Nephron (organoid): ENCODE results near the gene CDH23.

Experiments
- H3K27ac Mint-ChIP-seq, 3 experiments: 2 replicates each; pipeline ENCODE4 v1.8.0; 2020; ENCODE audit warnings: mixed read lengths in 3 of 3, mild to moderate bottlenecking in 2 of 3, moderate library complexity in 1 of 3
- H3K27me3 Mint-ChIP-seq: 2 replicates; pipeline ENCODE4 v1.8.0; 2021; ENCODE audit warnings: low read depth, mild to moderate bottlenecking, moderate library complexity, mixed read lengths
- H3K36me3 Mint-ChIP-seq: 2 replicates; pipeline ENCODE4 v1.8.0; 2020; ENCODE audit warnings: low read depth, mixed read lengths
- H3K4me1 Mint-ChIP-seq: 2 replicates; pipeline ENCODE4 v1.8.0; 2020; ENCODE audit warnings: mixed read lengths
- H3K4me3 Mint-ChIP-seq, 3 experiments: 2 replicates each; pipeline ENCODE4 v1.8.0; 2020; ENCODE audit warnings: mild to moderate bottlenecking in 3 of 3, mixed read lengths in 3 of 3, moderate library complexity in 2 of 3
- H3K9me3 Mint-ChIP-seq: 2 replicates; pipeline ENCODE4 v1.8.0; 2020; ENCODE audit warnings: mixed read lengths
- TF ChIP-seq, protein P1 (sequence below), 3 experiments: fragments of 200-600 bp; sonication (generic); IDR thresholded peaks; one replicate each; pipeline ENCODE4 v1.5.0; 2021; ENCODE audit warnings: antibody characterized with exemption in 3 of 3; ENCODE audit not compliant: unreplicated experiment in 3 of 3

The CDH23 gene

DNA sequence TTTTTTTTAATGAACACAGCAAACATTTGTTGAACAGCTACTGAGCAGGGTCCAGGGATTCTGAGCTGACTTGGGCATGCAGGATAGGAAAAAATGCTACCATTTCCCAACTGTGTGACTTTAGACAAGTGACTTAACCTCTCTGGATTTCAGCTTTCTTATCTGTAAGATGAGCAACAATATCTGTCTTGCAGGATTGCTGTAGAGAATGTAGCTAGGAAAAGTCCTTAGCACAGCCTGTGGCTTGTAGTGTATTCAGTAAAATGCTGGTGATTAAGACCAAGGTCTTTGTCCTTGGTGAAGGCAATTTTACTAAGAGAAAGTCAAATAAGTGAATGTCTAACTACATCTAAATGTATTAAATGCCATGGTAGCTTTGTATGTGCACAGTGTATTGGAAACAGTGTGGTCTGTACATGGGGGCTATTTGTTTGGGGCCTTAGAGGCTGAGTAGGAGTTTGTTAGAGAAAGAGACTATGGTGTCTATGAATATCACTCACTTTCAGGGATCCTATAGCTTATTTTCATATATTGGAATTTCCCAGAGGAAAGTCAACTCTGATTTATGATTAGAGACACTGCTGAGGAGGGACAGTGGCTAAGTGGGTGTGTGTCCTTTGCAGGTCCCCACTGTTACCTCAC, 118.9 kb downstream of the CDH23 start:
- TF ChIP-seq, protein P1, sequence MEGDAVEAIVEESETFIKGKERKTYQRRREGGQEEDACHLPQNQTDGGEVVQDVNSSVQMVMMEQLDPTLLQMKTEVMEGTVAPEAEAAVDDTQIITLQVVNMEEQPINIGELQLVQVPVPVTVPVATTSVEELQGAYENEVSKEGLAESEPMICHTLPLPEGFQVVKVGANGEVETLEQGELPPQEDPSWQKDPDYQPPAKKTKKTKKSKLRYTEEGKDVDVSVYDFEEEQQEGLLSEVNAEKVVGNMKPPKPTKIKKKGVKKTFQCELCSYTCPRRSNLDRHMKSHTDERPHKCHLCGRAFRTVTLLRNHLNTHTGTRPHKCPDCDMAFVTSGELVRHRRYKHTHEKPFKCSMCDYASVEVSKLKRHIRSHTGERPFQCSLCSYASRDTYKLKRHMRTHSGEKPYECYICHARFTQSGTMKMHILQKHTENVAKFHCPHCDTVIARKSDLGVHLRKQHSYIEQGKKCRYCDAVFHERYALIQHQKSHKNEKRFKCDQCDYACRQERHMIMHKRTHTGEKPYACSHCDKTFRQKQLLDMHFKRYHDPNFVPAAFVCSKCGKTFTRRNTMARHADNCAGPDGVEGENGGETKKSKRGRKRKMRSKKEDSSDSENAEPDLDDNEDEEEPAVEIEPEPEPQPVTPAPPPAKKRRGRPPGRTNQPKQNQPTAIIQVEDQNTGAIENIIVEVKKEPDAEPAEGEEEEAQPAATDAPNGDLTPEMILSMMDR (IDR thresholded peaks at IDR 0.05; ENCODE audit: unreplicated experiment in 3 of 3): no peak
- Mint-ChIP-seq H3K27ac (no peak overlapping the region), H3K36me3 (no peaks in the 10 kb centered on the region), H3K27me3 (peaks cover 13% of the 10 kb centered on the region), H3K4me1 (no peaks in the 10 kb centered on the region), H3K9me3 (no peaks in the 10 kb centered on the region), H3K4me3 (no peak overlapping the region)

DNA sequence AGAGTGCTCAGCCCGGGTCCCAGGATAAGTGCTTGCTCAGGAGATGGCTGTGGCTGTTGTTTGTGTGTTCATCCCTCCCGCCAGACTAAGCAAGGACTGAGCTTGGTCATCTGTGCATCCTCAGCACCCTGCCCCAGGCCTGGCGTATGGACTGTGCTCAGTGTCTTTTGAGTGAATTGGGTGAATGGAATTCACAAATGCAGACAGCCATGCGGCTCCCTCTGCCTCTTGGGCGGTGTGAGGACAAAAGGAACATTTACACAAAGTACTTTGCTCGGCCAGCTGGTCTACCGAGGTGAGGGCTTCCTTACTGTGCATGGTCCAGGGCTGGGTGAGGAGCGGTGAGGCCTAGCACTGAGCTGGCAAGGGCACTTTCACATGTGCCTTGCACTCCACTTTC, 120.2 kb downstream of the CDH23 start:
- TF ChIP-seq, protein P1 (IDR thresholded peaks at IDR 0.05; ENCODE audit: unreplicated experiment in 3 of 3): no peak
- H3K27me3 Mint-ChIP-seq: peaks cover 24% of the 10 kb centered on the region
- no peaks in the 10 kb centered on the region for H3K9me3 Mint-ChIP-seq
- no peaks in the 10 kb centered on the region for H3K4me1 Mint-ChIP-seq
- no peaks in the 10 kb centered on the region for H3K36me3 Mint-ChIP-seq
- no peak overlapping the region for H3K27ac Mint-ChIP-seq
- no peak overlapping the region for H3K4me3 Mint-ChIP-seq

DNA sequence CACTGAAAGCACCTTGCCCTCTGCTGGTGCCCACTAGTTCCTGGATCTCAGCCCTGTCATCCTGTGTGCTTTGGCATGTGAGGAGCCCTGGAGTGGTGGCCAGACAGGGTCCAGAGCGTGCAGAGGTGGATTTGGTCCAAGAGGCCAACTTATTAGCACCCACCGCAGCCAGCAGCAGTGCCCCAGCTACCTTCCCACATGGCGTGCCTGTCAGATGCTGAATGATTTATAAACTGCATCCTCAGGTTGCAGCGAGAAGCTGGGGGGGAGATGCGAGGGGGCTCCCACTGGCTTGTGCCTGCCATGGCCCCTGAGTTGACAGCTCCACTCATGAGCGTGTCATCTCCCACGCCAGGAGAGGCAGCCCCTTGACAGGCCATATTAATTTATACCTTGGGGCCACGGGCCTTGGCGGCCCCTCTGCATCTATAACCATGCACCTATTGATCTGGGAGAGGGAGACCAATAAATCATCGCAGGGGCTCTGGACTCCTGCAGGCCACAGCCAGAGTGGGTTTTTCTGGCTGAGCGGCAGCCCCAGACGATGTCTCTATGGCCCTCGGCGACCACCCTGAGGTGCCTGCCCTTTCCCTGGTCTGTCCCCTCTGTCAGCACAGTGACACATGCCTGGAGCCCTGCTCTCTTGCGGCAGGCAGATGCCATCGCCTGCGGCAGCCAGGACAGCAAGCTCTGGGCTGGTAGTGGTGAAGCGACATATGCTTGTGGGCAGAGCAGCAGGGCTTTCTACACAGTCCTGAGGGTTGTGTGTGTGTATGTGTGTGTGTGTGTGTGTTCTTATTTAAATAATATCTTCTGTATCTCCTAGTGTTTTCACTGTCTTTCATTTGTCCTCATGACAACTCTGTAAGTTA, 120.8 kb downstream of the CDH23 start:
- no peaks in the 10 kb centered on the region for H3K36me3 Mint-ChIP-seq
- H3K27me3 Mint-ChIP-seq: peaks cover 30% of the 10 kb centered on the region
- H3K4me1 Mint-ChIP-seq: no peaks in the 10 kb centered on the region
- H3K4me3 Mint-ChIP-seq: no peak overlapping the region
- H3K27ac Mint-ChIP-seq: no peak overlapping the region
- TF ChIP-seq, protein P1 (IDR thresholded peaks at IDR 0.05; ENCODE audit: unreplicated experiment in 3 of 3): no peak
- no peaks in the 10 kb centered on the region for H3K9me3 Mint-ChIP-seq

DNA sequence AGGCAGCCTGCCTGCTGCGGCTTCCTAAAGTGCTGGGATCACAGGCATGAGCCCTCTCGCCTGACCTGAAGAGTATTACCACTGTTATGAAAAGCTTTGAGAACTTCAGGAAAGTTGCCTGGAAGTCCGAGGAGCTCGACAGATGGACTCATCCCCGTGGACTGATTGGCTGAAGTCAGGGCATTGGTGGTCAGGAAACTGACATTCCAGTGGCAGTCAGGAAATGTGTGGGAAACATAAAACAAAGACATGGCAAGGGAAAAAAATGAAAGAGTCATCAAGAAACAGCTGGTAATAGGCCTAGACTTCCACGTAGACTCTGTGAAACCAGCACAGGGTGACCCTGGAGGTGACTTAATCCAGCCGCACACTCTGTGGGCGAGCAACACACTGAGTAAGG, 123.3 kb downstream of the CDH23 start:
- no peak overlapping the region for H3K4me3 Mint-ChIP-seq
- no peaks in the 10 kb centered on the region for H3K9me3 Mint-ChIP-seq

DNA sequence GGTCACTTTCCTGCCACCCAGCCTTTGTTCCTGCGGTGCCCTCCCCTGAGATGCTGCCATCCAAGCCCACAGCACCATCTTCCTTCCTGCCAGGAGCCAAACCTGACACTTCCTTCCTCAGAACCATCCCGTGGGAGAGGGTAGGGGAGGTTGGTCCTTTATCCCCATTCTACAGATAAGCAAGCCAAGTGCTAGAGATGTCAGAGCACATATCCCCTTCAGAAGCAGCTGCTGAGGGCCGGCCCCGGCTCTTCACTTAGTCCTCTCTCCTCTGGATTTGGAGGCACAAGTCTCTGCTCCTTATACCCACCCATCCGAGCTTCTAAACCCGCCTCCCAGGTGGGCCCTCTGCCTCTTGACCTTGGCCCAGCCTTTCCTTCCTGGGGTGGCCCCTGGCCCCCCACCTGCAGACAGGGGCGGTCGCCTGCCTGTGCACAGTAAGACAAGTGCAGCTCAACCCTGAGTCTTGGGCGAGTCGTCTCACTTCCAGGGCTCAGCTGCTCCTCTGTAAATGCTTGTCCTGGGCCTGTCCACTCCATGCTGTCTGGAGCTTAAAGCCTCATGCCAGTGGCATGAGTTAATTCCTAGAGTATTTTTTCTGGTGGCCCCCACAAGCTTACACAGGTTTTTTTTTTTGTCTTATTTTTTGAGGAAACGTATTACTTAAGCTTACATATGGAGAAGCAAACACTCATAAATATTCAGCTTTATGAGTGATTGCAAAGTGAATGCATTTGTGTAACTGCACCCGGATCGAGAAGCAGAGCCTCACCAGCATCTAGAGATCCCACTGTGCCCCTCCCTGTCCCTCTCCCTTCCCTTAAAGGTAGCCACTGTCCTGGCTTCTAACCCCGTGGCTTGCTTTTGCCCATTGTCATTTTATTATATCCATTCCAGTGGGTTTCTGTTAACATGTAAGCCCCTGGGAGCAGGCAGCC, 125.1 kb downstream of the CDH23 start:
- Mint-ChIP-seq H3K36me3 (no peaks in the 10 kb centered on the region), H3K9me3 (no peaks in the 10 kb centered on the region), H3K4me3 (no peak overlapping the region), H3K27ac (no peak overlapping the region), H3K4me1 (no peaks in the 10 kb centered on the region), H3K27me3 (peaks cover 44% of the 10 kb centered on the region)
- TF ChIP-seq, protein P1 (IDR thresholded peaks at IDR 0.05; ENCODE audit: unreplicated experiment in 3 of 3): no peak

More for the DNA sequence above, 123.3 kb downstream of the CDH23 start:
- Mint-ChIP-seq H3K27me3 (peaks cover 41% of the 10 kb centered on the region), H3K4me1 (no peaks in the 10 kb centered on the region), H3K27ac (no peak overlapping the region), H3K36me3 (no peaks in the 10 kb centered on the region)
- TF ChIP-seq, protein P1 (IDR thresholded peaks at IDR 0.05; ENCODE audit: unreplicated experiment in 3 of 3): no peak
